GM21786 (cell line): ENCODE results near the gene PHGDH.

ENCODE experiments used
- ATAC-seq: cut with Tn5 transposase; IDR thresholded peaks from one replicate; pipeline ENCODE4 v1.9.1; 2021; ENCODE audit not compliant: unreplicated experiment

PHGDH gene

GRCh38 chr1:119752592-119752991, 40.9 kb downstream of the PHGDH start:
- no peak for ATAC-seq

GRCh38 chr1:119758584-119758983, 46.9 kb downstream of the PHGDH start:
- ATAC-seq = no peak

- ATAC-seq = no peak
Measured at GRCh38 chr1:119762409-119762808, 50.7 kb downstream of the PHGDH start.

GRCh38 chr1:119762953-119763352, 51.2 kb downstream of the PHGDH start:
- no peak for ATAC-seq

GRCh38 chr1:119764220-119764619, 52.5 kb downstream of the PHGDH start:
- no peak for ATAC-seq

GRCh38 chr1:119766374-119766794, 54.6 kb downstream of the PHGDH start:
- no peak for ATAC-seq

GRCh38 chr1:119767486-119767885, 55.8 kb downstream of the PHGDH start:
- ATAC-seq = no peak

GRCh38 chr1:119768778-119769177, 57.0 kb downstream of the PHGDH start, which contains the start of gene HMGCS2:
HMGCS2 (minus strand) TSS chr1:119768905; CDS start chr1:119768844, 61 bp downstream.
- ATAC-seq = no peak

- ATAC-seq = no peak
Measured at GRCh38 chr1:119771016-119771415, 59.3 kb downstream of the PHGDH start.

GRCh38 chr1:119771770-119772169, 60.0 kb downstream of the PHGDH start:
- ATAC-seq = no peak

- no peak for ATAC-seq
Measured at GRCh38 chr1:119772298-119772697, 60.6 kb downstream of the PHGDH start.

GRCh38 chr1:119773711-119774241, 62.0 kb downstream of the PHGDH start:
- ATAC-seq = no peak

GRCh38 chr1:119774746-119775490, 63.2 kb downstream of the PHGDH start:
- no peak for ATAC-seq

- ATAC-seq = no peak
Measured at GRCh38 chr1:119778359-119778758, 66.6 kb downstream of the PHGDH start.

- ATAC-seq = no peak
Measured at GRCh38 chr1:119778886-119779560, 67.3 kb downstream of the PHGDH start.

GRCh38 chr1:119779869-119780356, 68.2 kb downstream of the PHGDH start:
- ATAC-seq = no peak

- no peak for ATAC-seq
Measured at GRCh38 chr1:119781434-119782210, 69.9 kb downstream of the PHGDH start.

GRCh38 chr1:119782631-119783325, 71.0 kb downstream of the PHGDH start:
- ATAC-seq = no peak

GRCh38 chr1:119783354-119784185, 71.8 kb downstream of the PHGDH start:
- ATAC-seq = no peak
